Naive B cell (primary cell): Measurements from ENCODE around the gene ISCA1. TPM values are rescaled to one million over a fixed set of nuclear protein-coding genes. Genes with fewer than 3 reads are reported as not detected.
A peak's percentile ranks its signal among the peaks of the same experiment; 100 is the strongest.

Experiments used
- ATAC-seq, 2 donors: fragments of 150-1000 bp; cut with Tn5 transposase; 2 replicates each; pipeline ENCODE4 v1.10.0; 2021; ENCODE audit warnings: low read depth in 2 of 2, mild to moderate bottlenecking in 2 of 2, moderate library complexity in 2 of 2
- DNase-seq: peaks from one replicate; pipeline ENCODE4 v3.0.0; 2022
- H3K27ac Mint-ChIP-seq, 6 donors: one replicate each; pipeline ENCODE4 v1.8.0; 2020 to 2022; ENCODE audit warnings: mild to moderate bottlenecking in 6 of 6, mixed read lengths in 6 of 6, moderate library complexity in 5 of 6, inconsistent platforms in 2 of 6
- H3K27me3 Mint-ChIP-seq, 3 donors: one replicate each; pipeline ENCODE4 v1.8.0; 2021 to 2022; ENCODE audit warnings: mixed read lengths in 3 of 3, mild to moderate bottlenecking in 1 of 3
- H3K36me3 Mint-ChIP-seq, 2 donors: one replicate each; pipeline ENCODE4 v1.8.0; 2020 to 2022; ENCODE audit warnings: mixed read lengths in 2 of 2, inconsistent platforms in 1 of 2, mild to moderate bottlenecking in 1 of 2
- H3K4me1 Mint-ChIP-seq, 3 donors: one replicate each; pipeline ENCODE4 v1.8.0; 2020 to 2022; ENCODE audit warnings: mixed read lengths in 3 of 3, inconsistent platforms in 1 of 3, mild to moderate bottlenecking in 1 of 3, moderate library complexity in 1 of 3
- H3K4me3 Mint-ChIP-seq, 8 donors: one replicate each; pipeline ENCODE4 v1.8.0; 2020 to 2022; ENCODE audit warnings: mild to moderate bottlenecking in 8 of 8, mixed read lengths in 8 of 8, moderate library complexity in 8 of 8, inconsistent platforms in 2 of 8
- H3K9me3 Mint-ChIP-seq, 7 donors: one replicate each; pipeline ENCODE4 v1.8.0; 2020 to 2022; ENCODE audit warnings: mixed read lengths in 7 of 7, mild to moderate bottlenecking in 5 of 7, inconsistent platforms in 2 of 7, moderate library complexity in 1 of 7
- polyA plus RNA-seq, 6 donors: library from polyadenylated mRNA; unstranded; fragments of 300-500 nt; fragmentation: Illumina TruSeq; gene quantifications; one replicate each; pipeline ENCODE4 v1.2.3, GENCODE V29; 2021; ENCODE audit warnings: low read depth in 6 of 6

Gene ISCA1
- polyA plus RNA-seq, 6 donors from 2014 or later: 29.0 to 95.6 (median 42.2) TPM

DNA sequence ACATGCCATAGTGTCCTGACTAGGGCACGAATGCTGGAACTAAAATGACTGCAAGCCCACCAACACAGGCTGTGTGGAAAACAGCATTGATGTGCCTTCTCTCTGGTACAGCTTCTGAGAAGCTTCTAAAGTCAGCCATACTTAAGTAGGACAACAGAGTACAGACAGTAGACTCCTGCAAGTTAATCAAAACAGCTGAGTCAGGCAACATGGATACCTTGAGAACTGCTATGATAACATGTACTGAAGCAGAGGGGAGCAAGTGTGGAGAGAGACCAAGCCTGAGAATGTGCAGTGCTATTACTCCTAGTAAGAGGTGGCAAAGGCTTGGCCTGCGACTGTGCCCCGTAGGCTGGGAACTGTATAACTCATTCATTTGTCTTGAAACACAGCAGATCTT, 2.5 kb downstream of the ISCA1 start:
- no peaks in the 10 kb centered on the region for H3K27me3 Mint-ChIP-seq
- DNase-seq: no peak
- H3K4me3 Mint-ChIP-seq: peak overlapping the region in 6 of 8 donors; percentile 34 to 96 (median 76)
- H3K9me3 Mint-ChIP-seq: no peaks in the 10 kb centered on the region
- no peak for ATAC-seq
- H3K4me1 Mint-ChIP-seq: peaks cover 22 to 38% (median 32%) of the 10 kb centered on the region in 3 donors
- peak overlapping the region in 5 of 6 donors; percentile 27 to 89 (median 44) for H3K27ac Mint-ChIP-seq
- no peaks in the 10 kb centered on the region for H3K36me3 Mint-ChIP-seq

DNA sequence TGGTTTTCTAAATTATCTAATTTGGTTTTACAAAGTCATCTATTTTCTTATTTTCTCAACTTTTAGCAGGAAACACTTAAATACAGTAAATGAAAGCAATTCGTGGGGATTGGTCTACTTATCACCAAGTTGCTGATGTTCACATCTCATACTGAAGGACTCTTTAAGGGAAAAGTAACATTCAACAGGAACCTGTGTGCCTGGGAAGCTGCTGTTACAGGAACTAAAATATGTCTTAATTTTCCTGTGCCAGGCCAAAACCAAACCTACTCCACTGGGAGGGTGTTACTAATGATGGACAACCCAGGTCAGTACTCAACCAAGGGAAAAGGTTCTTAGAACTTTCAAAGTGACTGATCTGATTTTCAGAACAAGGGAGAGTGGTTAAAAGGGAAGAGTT, 5.3 kb downstream of the ISCA1 start:
- Mint-ChIP-seq H3K27me3 (no peaks in the 10 kb centered on the region), H3K27ac (peak overlapping the region in 2 of 6 donors; percentile 7 to 18), H3K4me1 (peaks cover 20 to 24% (median 20%) of the 10 kb centered on the region in 3 donors), H3K4me3 (no peak overlapping the region), H3K9me3 (no peaks in the 10 kb centered on the region), H3K36me3 (peaks cover 14 to 16% of the 10 kb centered on the region in 2 donors)
- DNase-seq (no peak), ATAC-seq (no peak)

DNA sequence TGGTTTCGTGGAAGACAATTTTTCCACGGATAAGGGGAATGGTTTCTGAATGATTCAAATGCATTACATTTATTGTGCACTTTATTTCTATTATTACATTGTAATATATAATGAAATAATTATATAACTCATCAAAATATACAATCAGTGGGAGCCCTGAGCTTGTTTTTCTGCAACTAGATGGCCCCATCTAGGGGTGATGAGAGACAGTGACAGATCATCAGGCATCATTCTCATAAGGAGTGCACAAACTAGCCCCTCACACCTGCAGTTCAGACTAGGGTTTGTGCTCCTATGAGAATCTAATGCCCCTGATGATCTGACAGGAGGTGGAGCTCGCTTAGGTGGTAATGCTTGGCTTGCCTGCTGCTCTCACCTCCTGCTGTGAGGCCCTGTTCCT, 6.4 kb downstream of the ISCA1 start:
- ATAC-seq (no peak), DNase-seq (no peak)
- no peak overlapping the region for H3K4me3 Mint-ChIP-seq

DNA sequence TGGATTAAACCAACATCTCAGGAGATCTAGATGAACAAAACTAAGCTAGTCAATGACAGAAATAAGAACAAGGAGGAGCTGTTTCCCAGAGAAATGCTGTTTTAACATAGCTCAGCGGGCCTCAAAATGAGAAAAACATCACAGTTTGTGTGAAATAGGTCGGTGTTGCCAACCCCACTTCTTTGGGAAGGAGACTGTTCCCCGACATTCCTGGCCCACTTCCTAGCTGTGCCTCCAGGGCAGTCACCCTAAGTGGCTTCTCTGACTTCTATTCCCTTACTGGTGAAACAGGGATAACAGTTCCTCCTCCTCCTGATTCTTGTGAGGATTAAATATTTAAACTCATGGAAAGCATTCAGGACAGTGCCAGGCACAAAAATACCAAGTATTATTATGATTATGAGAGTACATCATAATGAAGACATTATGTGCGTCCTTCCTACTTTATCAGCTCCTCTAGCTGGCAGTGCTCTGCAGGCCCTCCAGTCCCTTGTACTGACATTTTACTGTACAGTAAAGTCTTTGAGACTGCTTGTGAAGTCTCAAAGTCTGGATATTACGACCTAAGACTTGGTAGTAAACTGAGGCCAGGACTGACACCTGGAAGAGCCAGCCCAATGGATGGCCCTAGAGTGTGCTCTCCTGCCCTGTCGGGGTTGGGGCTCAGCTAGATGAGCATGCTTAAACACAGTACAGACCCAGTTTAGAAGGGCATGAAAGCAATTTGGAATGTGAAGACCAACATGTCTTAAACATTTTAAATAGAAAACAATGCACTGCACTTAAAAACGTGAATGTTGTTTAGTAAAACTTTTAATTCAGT, 7.3 kb downstream of the ISCA1 start:
- no peaks in the 10 kb centered on the region for H3K27me3 Mint-ChIP-seq
- H3K36me3 Mint-ChIP-seq: peaks cover 19 to 25% of the 10 kb centered on the region in 2 donors
- peak overlapping the region in 1 of 6 donors; percentile 24 for H3K27ac Mint-ChIP-seq
- no peak for ATAC-seq
- no peak for DNase-seq
- H3K9me3 Mint-ChIP-seq: no peaks in the 10 kb centered on the region
- no peak overlapping the region for H3K4me3 Mint-ChIP-seq
- peaks cover 6 to 11% (median 8%) of the 10 kb centered on the region in 3 donors for H3K4me1 Mint-ChIP-seq

More for the DNA sequence above, 6.4 kb downstream of the ISCA1 start:
- peaks cover 13 to 17% (median 13%) of the 10 kb centered on the region in 3 donors for H3K4me1 Mint-ChIP-seq
- H3K27ac Mint-ChIP-seq: no peak overlapping the region
- peaks cover 19 to 25% of the 10 kb centered on the region in 2 donors for H3K36me3 Mint-ChIP-seq
- H3K9me3 Mint-ChIP-seq: no peaks in the 10 kb centered on the region
- no peaks in the 10 kb centered on the region for H3K27me3 Mint-ChIP-seq

DNA sequence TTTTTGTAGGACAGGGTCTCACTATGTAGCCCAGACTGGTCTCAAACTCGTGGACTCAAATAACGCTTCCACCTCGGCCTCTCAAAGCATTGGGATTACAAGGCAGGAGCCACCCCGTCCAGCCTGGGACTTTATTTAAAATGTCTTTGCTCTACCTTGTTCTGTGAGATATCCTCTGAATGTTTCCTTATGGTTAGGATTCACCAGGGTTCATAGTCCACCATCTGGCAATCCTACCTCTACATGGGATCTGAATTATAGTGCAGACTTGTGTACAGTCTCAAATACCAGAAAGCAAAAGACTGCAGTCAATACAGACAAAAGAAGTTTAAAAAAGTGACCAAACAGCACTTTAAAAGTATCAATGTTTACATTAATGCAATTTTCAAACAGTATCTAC, 10.1 kb downstream of the ISCA1 start:
- ATAC-seq (no peak), DNase-seq (no peak)
- Mint-ChIP-seq H3K4me1 (peaks cover 0 to 7% (median 5%) of the 10 kb centered on the region in 3 donors), H3K36me3 (peaks cover 19 to 25% of the 10 kb centered on the region in 2 donors), H3K9me3 (peaks cover 0 to 1% (median 0%) of the 10 kb centered on the region in 7 donors), H3K27ac (no peak overlapping the region), H3K4me3 (no peak overlapping the region), H3K27me3 (no peaks in the 10 kb centered on the region)

DNA sequence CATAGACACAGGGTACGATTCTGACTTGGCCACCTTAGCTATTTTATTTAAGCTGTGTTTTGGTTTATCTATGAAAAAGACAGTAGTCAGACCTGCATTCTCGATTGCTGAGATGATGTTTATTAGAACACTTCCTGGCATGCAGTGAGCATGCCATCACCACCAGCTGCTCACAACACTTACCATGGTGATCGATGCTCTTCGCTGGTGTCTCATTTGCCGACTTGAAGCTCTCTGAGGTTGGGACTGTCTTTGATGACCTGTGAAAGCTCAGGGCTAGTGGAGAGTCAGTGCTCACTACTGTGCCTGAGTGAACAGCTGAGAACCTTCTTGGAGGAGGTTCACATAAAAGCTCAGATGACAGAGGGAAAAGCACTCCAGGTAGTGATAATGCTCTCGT, 18.5 kb downstream of the ISCA1 start:
- no peaks in the 10 kb centered on the region for H3K9me3 Mint-ChIP-seq
- DNase-seq (no peak), ATAC-seq (no peak)
- H3K27ac Mint-ChIP-seq: peak overlapping the region in 3 of 6 donors; percentile 50 to 88 (median 57)
- peaks cover 0 to 2% (median 0%) of the 10 kb centered on the region in 3 donors for H3K4me1 Mint-ChIP-seq
- H3K36me3 Mint-ChIP-seq: peaks cover 16 to 31% of the 10 kb centered on the region in 2 donors
- H3K4me3 Mint-ChIP-seq: peak overlapping the region in 1 of 8 donors; percentile 56
- no peaks in the 10 kb centered on the region for H3K27me3 Mint-ChIP-seq

DNA sequence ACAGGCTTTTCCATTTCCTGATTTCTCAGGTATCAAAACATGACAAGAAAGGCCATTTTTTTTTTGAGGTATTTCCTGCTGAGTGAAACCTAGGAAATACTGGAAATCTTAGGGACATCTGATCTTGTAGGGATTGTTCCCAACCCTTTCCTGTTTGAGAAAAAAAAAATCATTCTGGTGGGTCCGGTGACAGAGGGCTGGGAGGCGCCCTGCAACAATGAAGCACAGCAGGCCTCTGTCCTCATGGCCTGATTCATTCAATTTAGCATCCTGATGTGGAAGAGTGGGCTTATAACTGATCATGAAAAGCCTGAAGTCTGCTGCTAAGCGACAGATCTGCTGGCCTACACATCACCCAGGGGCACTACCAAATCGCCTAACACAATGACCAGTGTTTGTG, 19.8 kb downstream of the ISCA1 start:
- Mint-ChIP-seq H3K27ac (no peak overlapping the region), H3K4me3 (no peak overlapping the region), H3K36me3 (peaks cover 16 to 31% of the 10 kb centered on the region in 2 donors), H3K27me3 (no peaks in the 10 kb centered on the region), H3K4me1 (no peaks in the 10 kb centered on the region), H3K9me3 (no peaks in the 10 kb centered on the region)
- DNase-seq: no peak
- no peak for ATAC-seq

DNA sequence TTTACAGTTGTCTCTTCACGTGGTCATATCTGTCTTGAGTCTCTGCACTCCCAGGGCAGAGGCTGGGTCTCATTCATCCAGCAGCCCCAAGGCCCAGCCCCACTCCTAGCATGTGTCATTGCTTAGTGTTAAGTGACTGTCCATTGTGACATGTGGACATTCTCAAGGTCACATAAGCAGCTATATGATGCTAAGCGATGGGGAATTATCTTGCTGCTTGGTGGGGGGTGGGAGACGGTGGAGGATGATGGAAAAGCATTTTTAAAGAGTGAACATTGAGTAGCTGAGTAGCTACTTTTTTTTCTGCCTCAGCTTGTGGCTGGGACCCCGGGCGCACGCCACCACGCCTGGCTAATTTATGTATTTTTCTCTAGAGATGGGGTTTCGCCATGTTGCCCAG, 22.8 kb downstream of the ISCA1 start, which contains the start of gene C9orf153:
TSS of gene C9orf153 (minus strand) at position 101 of the 400 bp plus-strand sequence. CDS start 30,054 bp downstream, outside the sequence.
- ATAC-seq (no peak), DNase-seq (no peak)
- no peaks in the 10 kb centered on the region for H3K27me3 Mint-ChIP-seq
- H3K4me1 Mint-ChIP-seq: no peaks in the 10 kb centered on the region
- peak within 1 kb of the TSS in 2 of 6 donors; percentile 16 to 64 for H3K27ac Mint-ChIP-seq
- no peak within 1 kb of the TSS for H3K4me3 Mint-ChIP-seq
- H3K9me3 Mint-ChIP-seq: peaks cover 0 to 3% (median 0%) of the 10 kb centered on the region in 7 donors
- H3K36me3 Mint-ChIP-seq: peaks cover 16 to 21% of the 10 kb centered on the region in 2 donors

DNA sequence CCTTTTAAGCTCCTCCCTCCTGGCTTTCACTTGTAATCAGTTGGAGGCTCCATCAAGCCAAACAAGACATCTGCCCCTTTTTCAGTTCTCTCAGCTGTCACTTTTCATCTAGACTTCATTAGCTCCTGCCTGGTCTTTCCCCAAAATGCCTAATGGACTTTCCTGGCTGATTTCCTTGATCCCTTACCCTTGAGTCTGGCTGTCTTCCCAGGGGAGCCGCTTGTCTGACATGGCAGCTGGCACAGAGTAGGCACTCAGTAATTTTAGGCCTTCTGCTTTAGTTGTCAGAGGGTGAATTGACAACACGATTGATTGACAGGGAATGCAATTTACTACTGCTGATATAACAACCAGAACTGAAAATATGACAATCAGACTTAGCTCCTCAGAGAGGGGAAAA, 24.9 kb downstream of the ISCA1 start:
- H3K27ac Mint-ChIP-seq: no peak overlapping the region
- H3K4me3 Mint-ChIP-seq: no peak overlapping the region
- no peaks in the 10 kb centered on the region for H3K27me3 Mint-ChIP-seq
- DNase-seq (no peak), ATAC-seq (no peak)
- H3K36me3 Mint-ChIP-seq: peaks cover 4 to 7% of the 10 kb centered on the region in 2 donors
- H3K9me3 Mint-ChIP-seq: peaks cover 0 to 24% (median 9%) of the 10 kb centered on the region in 7 donors
- no peaks in the 10 kb centered on the region for H3K4me1 Mint-ChIP-seq

DNA sequence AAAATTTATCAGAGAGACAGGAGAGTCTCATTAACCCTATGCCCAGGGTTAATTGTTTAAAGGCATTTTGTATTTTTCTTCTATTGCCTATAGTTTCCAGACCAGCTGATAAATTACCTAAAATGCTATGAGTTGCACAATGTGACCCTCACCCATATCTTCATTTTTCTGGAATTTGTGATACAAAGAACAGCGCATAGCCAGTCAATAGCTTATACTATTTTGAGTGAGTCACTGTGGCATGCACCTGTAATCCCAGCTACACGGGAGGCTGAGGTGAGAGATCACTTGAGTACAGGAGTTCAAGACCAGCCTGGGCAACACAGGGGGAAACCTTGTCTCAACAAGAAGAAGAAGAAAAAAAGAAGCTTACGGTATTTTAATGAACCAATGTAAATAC, 25.7 kb downstream of the ISCA1 start:
- H3K9me3 Mint-ChIP-seq: peaks cover 0 to 31% (median 16%) of the 10 kb centered on the region in 7 donors
- ATAC-seq (no peak), DNase-seq (no peak)
- H3K27ac Mint-ChIP-seq: no peak overlapping the region
- no peaks in the 10 kb centered on the region for H3K4me1 Mint-ChIP-seq
- H3K4me3 Mint-ChIP-seq: no peak overlapping the region
- H3K36me3 Mint-ChIP-seq: peaks cover 0 to 7% of the 10 kb centered on the region in 2 donors
- no peaks in the 10 kb centered on the region for H3K27me3 Mint-ChIP-seq

DNA sequence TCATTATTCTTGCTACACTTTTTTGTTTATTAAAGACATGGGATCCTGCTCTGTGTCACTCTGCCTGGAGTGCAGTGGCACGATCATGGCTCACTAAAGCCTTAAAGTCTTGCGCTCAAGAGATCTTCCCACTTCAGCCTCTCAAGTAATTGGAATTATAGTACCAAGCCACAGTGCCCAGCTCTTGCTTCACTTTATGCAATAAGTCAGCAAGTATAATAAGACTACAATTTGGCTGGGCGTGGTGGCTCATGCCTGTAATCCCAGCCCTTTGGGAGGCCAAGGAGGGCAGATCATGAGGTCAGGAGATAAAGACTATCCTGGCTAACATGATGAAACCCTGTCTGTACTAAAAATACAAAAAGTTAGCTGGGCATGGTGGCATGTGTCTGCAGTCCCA, 28.8 kb downstream of the ISCA1 start:
- H3K27me3 Mint-ChIP-seq: no peaks in the 10 kb centered on the region
- H3K4me1 Mint-ChIP-seq: no peaks in the 10 kb centered on the region
- no peak for ATAC-seq
- peaks cover 8% of the 10 kb centered on the region in 2 donors for H3K36me3 Mint-ChIP-seq
- no peak overlapping the region for H3K4me3 Mint-ChIP-seq
- DNase-seq: no peak
- H3K9me3 Mint-ChIP-seq: peaks cover 0 to 33% (median 17%) of the 10 kb centered on the region in 7 donors
- no peak overlapping the region for H3K27ac Mint-ChIP-seq

DNA sequence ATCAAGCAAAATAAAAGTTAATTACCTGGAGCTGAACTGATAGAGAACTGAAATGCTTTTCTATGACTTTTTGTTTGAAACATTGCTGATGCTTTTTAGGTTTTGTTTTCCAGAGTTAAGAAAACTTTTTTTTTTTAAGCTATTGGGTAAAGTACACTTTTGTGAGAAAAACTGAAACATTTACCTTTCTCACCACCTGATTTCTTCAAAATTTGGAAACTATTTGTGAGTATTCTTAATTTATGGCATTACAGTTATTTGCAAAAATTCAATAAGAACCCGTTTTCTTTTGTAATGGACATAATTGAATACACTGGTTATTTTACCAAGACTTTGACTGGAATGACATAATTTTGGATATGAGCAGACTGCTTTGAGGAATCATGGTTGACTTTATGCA, 29.5 kb downstream of the ISCA1 start:
- Mint-ChIP-seq H3K4me3 (no peak overlapping the region), H3K4me1 (no peaks in the 10 kb centered on the region), H3K36me3 (peaks cover 8% of the 10 kb centered on the region in 2 donors), H3K9me3 (peaks cover 0 to 33% (median 17%) of the 10 kb centered on the region in 7 donors), H3K27ac (no peak overlapping the region), H3K27me3 (peaks cover 0 to under 1% (median 0%) of the 10 kb centered on the region in 3 donors)
- DNase-seq (no peak), ATAC-seq (no peak)

DNA sequence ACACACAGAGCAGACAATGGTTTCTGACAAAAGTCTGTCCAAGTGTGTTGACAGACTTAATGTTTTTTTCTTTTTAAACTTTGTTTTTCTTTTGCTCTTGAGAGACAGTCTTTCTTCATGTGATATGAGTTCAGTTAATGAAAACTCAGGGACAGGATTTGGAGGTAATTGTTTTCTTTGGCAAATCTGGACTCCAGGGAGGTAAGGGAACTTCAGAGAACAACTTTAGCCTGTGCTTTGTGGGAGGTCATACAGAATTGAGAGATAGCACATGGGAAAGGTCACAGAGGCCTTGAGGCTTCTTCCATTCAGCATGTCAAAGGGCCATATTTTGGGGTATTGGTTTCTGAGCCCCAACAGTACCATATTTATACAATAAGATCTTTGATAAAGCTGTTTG, 32.2 kb downstream of the ISCA1 start:
- H3K27me3 Mint-ChIP-seq: peaks cover 0 to 4% (median 0%) of the 10 kb centered on the region in 3 donors
- H3K4me3 Mint-ChIP-seq: no peak overlapping the region
- H3K27ac Mint-ChIP-seq: no peak overlapping the region
- H3K4me1 Mint-ChIP-seq: peaks cover 0 to 6% (median 0%) of the 10 kb centered on the region in 3 donors
- DNase-seq: no peak
- ATAC-seq: no peak
- peaks cover 8% of the 10 kb centered on the region in 2 donors for H3K36me3 Mint-ChIP-seq
- H3K9me3 Mint-ChIP-seq: peaks cover 0 to 33% (median 17%) of the 10 kb centered on the region in 7 donors

DNA sequence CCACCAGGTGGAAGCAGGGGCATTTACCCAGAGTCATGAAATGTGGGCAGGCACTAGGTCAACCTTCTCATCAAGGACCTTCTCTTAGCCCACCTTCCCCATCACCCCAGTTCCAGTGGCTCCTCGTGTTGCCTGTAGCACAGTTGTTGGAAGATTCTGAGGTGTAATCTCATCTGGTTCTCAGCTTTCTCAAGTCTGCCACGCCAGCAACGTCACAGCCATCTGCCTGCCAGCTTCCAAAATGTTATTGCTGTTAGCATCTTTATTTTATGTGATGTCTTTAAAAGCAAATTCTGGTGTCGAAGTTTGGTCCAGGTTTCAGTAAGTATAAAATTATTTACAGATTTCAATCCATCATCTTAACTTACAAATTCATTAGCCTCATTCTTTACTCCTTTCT, 33.6 kb downstream of the ISCA1 start:
- H3K9me3 Mint-ChIP-seq: peaks cover 0 to 23% (median 13%) of the 10 kb centered on the region in 7 donors
- no peak overlapping the region for H3K4me3 Mint-ChIP-seq
- no peak for ATAC-seq
- H3K27me3 Mint-ChIP-seq: peaks cover 0 to 4% (median 0%) of the 10 kb centered on the region in 3 donors
- peaks cover 0 to 6% (median 0%) of the 10 kb centered on the region in 3 donors for H3K4me1 Mint-ChIP-seq
- H3K36me3 Mint-ChIP-seq: peaks cover 8% of the 10 kb centered on the region in 2 donors
- no peak overlapping the region for H3K27ac Mint-ChIP-seq
- DNase-seq: no peak
